KMS-11 (cell line): ENCODE results near the gene ABO.

Experiments
- H2AFZ ChIP-seq: fragments of 200-600 bp; sonication (generic); 2 replicates; pipeline ENCODE4 v1.6.1; 2016; ENCODE audit warnings: antibody characterized with exemption, mixed run types, low read depth
- H3K27ac ChIP-seq: fragments of 200-600 bp; sonication (generic); 2 replicates; pipeline ENCODE4 v1.6.1; 2016; ENCODE audit warnings: mild to moderate bottlenecking, mixed run types
- H3K27me3 ChIP-seq: fragments of 200-600 bp; sonication (generic); 2 replicates; pipeline ENCODE4 v1.6.1; 2017; ENCODE audit warnings: mild to moderate bottlenecking, low read depth, mixed run types, moderate library complexity; ENCODE audit not compliant: insufficient read depth
- H3K36me3 ChIP-seq: fragments of 200-600 bp; sonication (generic); 2 replicates; pipeline ENCODE4 v1.6.1; 2017; ENCODE audit warnings: mild to moderate bottlenecking, mixed run types; ENCODE audit not compliant: insufficient read depth
- H3K4me1 ChIP-seq: fragments of 200-600 bp; sonication (generic); 2 replicates; pipeline ENCODE4 v1.6.1; 2016; ENCODE audit warnings: mild to moderate bottlenecking, low read depth, mixed run types; ENCODE audit not compliant: poor library complexity, severe bottlenecking
- H3K4me2 ChIP-seq: fragments of 200-600 bp; sonication (generic); 2 replicates; pipeline ENCODE4 v1.7.0; 2016; ENCODE audit warnings: mild to moderate bottlenecking, mixed run types
- H3K4me3 ChIP-seq: fragments of 200-600 bp; sonication (generic); IDR thresholded peaks from 2 replicates; pipeline ENCODE4 v1.6.1; 2017; ENCODE audit warnings: low read depth, low read length, mixed read lengths; ENCODE audit not compliant: insufficient read depth
- H3K79me2 ChIP-seq: fragments of 200-600 bp; sonication (generic); 2 replicates; pipeline ENCODE4 v1.6.1; 2016; ENCODE audit warnings: low read depth, mixed run types; ENCODE audit not compliant: insufficient read depth
- H3K9ac ChIP-seq: fragments of 200-600 bp; sonication (generic); 2 replicates; pipeline ENCODE4 v1.6.1; 2016; ENCODE audit warnings: mild to moderate bottlenecking, mixed run types
- H4K20me1 ChIP-seq: fragments of 200-600 bp; sonication (generic); 2 replicates; pipeline ENCODE4 v1.6.1; 2016; ENCODE audit warnings: mild to moderate bottlenecking, mixed run types; ENCODE audit not compliant: insufficient read depth
- TF ChIP-seq, protein P1 (sequence below): fragments of 200-600 bp; sonication (generic); conservative IDR thresholded peaks from 2 replicates; pipeline ENCODE4 v1.6.1; 2017; ENCODE audit warnings: low read depth, mild to moderate bottlenecking, antibody characterized with exemption, low read length, moderate library complexity, mixed read lengths

ABO gene

DNA sequence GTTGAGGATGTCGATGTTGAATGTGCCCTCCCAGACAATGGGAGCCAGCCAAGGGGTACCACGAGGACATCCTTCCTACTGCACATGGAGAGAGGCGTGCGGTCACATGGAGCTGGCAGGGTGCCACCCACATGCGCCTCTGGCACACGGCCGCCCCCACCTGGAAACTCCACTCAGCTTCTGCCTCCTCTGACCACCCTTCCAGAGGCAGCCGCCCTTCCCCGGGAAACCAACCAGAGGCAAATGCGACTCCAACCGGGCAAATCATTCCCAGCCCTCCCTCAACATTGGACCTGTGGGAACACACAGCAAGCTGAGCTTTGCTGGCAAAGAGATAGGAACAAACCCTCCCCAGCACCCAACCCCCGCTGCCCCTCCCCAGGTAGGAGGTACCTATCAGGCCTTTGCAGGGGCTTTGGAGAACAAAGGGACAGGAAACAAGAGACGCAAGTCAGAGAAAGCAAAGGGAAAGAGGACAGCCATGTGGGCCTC, 17.5 kb downstream of the ABO start:
- Histone ChIP-seq H3K79me2 (no peaks in the 10 kb centered on the region), H3K4me1 (no peaks in the 10 kb centered on the region), H3K4me2 (no peak overlapping the region), H3K27me3 (peaks cover 60% of the 10 kb centered on the region), H2AFZ (no peak overlapping the region), H3K36me3 (no peaks in the 10 kb centered on the region), H3K4me3 (no peak overlapping the region), H3K27ac (no peak overlapping the region), H4K20me1 (no peaks in the 10 kb centered on the region), H3K9ac (no peak overlapping the region)
- TF ChIP-seq, protein P1, sequence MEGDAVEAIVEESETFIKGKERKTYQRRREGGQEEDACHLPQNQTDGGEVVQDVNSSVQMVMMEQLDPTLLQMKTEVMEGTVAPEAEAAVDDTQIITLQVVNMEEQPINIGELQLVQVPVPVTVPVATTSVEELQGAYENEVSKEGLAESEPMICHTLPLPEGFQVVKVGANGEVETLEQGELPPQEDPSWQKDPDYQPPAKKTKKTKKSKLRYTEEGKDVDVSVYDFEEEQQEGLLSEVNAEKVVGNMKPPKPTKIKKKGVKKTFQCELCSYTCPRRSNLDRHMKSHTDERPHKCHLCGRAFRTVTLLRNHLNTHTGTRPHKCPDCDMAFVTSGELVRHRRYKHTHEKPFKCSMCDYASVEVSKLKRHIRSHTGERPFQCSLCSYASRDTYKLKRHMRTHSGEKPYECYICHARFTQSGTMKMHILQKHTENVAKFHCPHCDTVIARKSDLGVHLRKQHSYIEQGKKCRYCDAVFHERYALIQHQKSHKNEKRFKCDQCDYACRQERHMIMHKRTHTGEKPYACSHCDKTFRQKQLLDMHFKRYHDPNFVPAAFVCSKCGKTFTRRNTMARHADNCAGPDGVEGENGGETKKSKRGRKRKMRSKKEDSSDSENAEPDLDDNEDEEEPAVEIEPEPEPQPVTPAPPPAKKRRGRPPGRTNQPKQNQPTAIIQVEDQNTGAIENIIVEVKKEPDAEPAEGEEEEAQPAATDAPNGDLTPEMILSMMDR = no peak

DNA sequence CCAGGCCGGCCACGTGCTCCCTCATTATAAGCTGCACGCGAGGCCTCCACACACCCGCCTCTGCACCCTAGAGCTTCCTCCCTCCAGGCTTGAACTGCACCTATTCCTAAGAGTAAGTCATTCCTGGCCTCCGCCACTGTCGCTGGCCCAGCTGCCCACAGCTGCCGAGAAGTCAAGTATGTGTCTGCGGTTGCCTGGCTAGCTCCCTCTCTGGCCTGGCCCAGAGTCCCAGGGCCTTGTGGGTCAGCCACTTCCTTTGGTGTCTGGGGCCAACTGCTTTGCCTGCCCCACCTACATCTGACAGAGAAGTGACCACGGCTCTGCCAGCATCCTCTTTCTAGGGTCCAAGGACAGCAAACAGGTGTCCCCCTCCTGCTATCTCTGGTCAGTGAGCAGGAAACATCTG, 18.3 kb downstream of the ABO start:
- Histone ChIP-seq H3K4me1 (no peaks in the 10 kb centered on the region), H2AFZ (no peak overlapping the region), H3K27ac (no peak overlapping the region), H4K20me1 (no peaks in the 10 kb centered on the region), H3K79me2 (no peaks in the 10 kb centered on the region), H3K4me2 (no peak overlapping the region), H3K4me3 (no peak overlapping the region), H3K27me3 (peaks cover 60% of the 10 kb centered on the region), H3K36me3 (no peaks in the 10 kb centered on the region), H3K9ac (no peak overlapping the region)
- TF ChIP-seq, protein P1 = no peak

DNA sequence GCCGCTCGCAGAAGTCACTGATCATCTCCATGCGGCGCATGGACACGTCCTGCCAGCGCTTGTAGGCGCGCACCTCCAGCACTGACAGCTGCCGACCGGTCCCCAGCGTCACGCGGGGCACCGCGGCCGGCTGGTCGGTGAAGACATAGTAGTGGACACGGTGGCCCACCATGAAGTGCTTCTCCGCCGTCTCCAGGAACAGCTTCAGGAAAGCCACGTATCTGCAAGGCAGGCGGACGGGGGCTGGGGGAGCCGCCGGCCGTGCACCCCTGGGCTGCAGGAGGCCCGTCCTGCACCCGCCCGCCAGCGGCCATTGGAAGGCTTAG, 18.9 kb downstream of the ABO start:
- Histone ChIP-seq H3K27me3 (peaks cover 60% of the 10 kb centered on the region), H3K4me2 (no peak overlapping the region), H3K36me3 (no peaks in the 10 kb centered on the region), H4K20me1 (no peaks in the 10 kb centered on the region), H2AFZ (no peak overlapping the region), H3K9ac (no peak overlapping the region), H3K79me2 (no peaks in the 10 kb centered on the region), H3K27ac (no peak overlapping the region), H3K4me3 (no peak overlapping the region), H3K4me1 (no peaks in the 10 kb centered on the region)
- TF ChIP-seq, protein P1 = no peak

DNA sequence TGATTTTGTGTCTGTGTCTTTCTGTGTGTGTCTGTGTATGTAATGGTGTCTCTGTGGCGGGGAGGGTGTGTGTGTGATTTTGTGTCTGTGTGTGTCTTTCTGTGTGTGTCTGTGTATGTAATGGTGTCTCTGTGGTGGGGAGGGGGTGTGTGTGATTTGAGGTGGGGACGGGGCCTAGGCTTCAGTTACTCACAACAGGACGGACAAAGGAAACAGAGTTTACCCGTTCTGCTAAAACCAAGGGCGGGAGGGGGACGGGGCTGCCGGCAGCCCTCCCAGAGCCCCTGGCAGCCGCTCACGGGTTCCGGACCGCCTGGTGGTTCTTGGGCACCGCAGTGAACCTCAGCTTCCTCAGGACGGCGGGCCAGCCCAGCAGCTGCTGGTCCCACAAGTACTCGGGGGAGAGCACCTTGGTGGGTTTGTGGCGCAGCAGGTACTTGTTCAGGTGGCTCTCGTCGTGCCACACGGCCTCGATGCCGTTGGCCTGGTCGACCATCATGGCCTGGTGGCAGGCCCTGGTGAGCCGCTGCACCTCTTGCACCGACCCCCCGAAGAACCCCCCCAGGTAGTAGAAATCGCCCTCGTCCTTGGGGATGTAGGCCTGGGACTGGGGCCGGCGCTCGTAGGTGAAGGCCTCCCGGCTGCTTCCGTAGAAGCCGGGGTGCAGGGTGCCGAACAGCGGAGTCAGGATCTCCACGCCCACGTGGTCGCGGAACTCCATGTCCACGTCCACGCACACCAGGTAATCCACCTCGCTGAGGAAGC, 19.4 kb downstream of the ABO start:
- no peak overlapping the region for H3K4me3 ChIP-seq
- TF ChIP-seq, protein P1 = no peak
- no peak overlapping the region for H3K9ac ChIP-seq
- H3K4me1 ChIP-seq = no peaks in the 10 kb centered on the region
- no peaks in the 10 kb centered on the region for H3K79me2 ChIP-seq
- H3K36me3 ChIP-seq = no peaks in the 10 kb centered on the region
- H4K20me1 ChIP-seq = no peaks in the 10 kb centered on the region
- no peak overlapping the region for H2AFZ ChIP-seq
- peaks cover 61% of the 10 kb centered on the region for H3K27me3 ChIP-seq
- no peak overlapping the region for H3K27ac ChIP-seq
- H3K4me2 ChIP-seq = no peak overlapping the region
